Cardiac muscle cell (in vitro differentiated cells and primary cell): ENCODE data around the gene SNX12. TPM values are rescaled to one million over a fixed set of nuclear protein-coding genes. Genes with fewer than 3 reads are reported as not detected.
A peak's percentile ranks its signal among the peaks of the same experiment; 100 is the strongest.

Experiments used
- DNase-seq, 2 donors: peaks; one replicate each; pipeline versions ENCODE4 v3.0.0 to v3.0.0-alpha.2; 2010 to 2017; ENCODE audit warnings: low read depth in 1 of 2, low spot score in 1 of 2
- H3K27ac ChIP-seq: fragments of 200-600 bp; sonication (generic); 2 replicates; pipeline ENCODE4 v1.5.1; 2016
- H3K27me3 ChIP-seq: fragments of 200-600 bp; sonication (generic); 2 replicates; pipeline ENCODE4 v1.6.0; 2016; ENCODE audit warnings: control low read depth
- H3K36me3 ChIP-seq: fragments of 200-600 bp; sonication (generic); 2 replicates; pipeline ENCODE4 v1.5.1; 2016; ENCODE audit warnings: control low read depth
- H3K4me1 ChIP-seq: fragments of 200-600 bp; sonication (generic); 2 replicates; pipeline ENCODE4 v1.8.1; 2017; ENCODE audit warnings: low read depth, mild to moderate bottlenecking, mixed run types
- H3K4me3 ChIP-seq: fragments of 200-600 bp; sonication (generic); 2 replicates; pipeline ENCODE4 v1.5.1; 2016; ENCODE audit warnings: mild to moderate bottlenecking
- H3K9me3 ChIP-seq: fragments of 200-600 bp; sonication (generic); 2 replicates; pipeline ENCODE4 v1.5.1; 2017; ENCODE audit warnings: low read depth, mild to moderate bottlenecking, control low read depth
- polyA plus RNA-seq: library from polyadenylated mRNA; unstranded; fragments of >200 nt; fragmentation: Nextera tagmentation; extraction: Ambion mirVana; gene quantifications from 2 replicates; pipeline ENCODE4 v1.2.1, GENCODE V29; 2016
- total RNA-seq: library from RNA; depleted of rRNA; stranded (reverse); fragments of >200 nt; gene quantifications from 2 replicates; pipeline ENCODE4 v1.2.3, GENCODE V29; 2016
- TF ChIP-seq, protein P1 (sequence below): IDR thresholded peaks from 2 replicates; pipeline ENCODE4 v1.5.1; 2012; ENCODE audit warnings: low read depth, mild to moderate bottlenecking, low read length

SNX12 gene
- total and polyA plus RNA-seq, 2 experiments from 2014 or later, result 6.6 to 45.7 TPM

DNA sequence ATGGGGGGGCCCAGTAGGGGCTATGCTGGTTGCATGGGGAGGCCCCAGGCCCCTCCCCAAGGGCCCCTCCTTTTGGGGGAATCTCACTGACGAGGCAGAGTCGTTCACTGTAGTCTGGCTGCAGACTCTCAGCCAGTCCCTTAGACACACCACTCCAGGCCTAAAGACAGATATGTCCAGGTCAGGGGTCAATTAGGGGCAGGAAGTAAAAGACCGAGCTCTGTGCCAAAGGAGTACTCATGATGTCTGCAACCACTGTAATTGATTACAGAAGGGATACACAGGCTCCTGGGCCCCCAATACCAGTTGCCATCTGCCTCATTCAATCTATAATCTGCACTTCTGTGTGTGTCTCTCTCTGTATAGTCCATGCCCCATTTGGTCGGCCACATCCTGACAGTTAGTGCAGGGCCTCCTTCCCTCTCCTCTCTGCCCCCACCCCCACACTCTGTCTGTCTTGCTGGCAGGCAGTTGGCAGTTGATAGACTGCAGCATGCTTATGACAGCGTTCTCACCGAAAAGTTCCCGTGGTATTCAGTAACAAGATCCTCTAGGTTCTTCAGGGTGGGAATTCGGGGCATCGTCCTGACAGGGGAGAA, 39.7 kb upstream of the SNX12 start:
- DNase-seq, result peak; percentile 4 to 57
- no peaks in the 10 kb centered on the region for H3K9me3 ChIP-seq
- H3K27me3 ChIP-seq, result no peaks in the 10 kb centered on the region
- H3K36me3 ChIP-seq, result no peaks in the 10 kb centered on the region
- TF ChIP-seq, protein P1, sequence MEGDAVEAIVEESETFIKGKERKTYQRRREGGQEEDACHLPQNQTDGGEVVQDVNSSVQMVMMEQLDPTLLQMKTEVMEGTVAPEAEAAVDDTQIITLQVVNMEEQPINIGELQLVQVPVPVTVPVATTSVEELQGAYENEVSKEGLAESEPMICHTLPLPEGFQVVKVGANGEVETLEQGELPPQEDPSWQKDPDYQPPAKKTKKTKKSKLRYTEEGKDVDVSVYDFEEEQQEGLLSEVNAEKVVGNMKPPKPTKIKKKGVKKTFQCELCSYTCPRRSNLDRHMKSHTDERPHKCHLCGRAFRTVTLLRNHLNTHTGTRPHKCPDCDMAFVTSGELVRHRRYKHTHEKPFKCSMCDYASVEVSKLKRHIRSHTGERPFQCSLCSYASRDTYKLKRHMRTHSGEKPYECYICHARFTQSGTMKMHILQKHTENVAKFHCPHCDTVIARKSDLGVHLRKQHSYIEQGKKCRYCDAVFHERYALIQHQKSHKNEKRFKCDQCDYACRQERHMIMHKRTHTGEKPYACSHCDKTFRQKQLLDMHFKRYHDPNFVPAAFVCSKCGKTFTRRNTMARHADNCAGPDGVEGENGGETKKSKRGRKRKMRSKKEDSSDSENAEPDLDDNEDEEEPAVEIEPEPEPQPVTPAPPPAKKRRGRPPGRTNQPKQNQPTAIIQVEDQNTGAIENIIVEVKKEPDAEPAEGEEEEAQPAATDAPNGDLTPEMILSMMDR, result no peak
- peaks cover 29% of the 10 kb centered on the region for H3K4me1 ChIP-seq
- peak overlapping the region; percentile 88 for H3K27ac ChIP-seq
- H3K4me3 ChIP-seq, result no peak overlapping the region

DNA sequence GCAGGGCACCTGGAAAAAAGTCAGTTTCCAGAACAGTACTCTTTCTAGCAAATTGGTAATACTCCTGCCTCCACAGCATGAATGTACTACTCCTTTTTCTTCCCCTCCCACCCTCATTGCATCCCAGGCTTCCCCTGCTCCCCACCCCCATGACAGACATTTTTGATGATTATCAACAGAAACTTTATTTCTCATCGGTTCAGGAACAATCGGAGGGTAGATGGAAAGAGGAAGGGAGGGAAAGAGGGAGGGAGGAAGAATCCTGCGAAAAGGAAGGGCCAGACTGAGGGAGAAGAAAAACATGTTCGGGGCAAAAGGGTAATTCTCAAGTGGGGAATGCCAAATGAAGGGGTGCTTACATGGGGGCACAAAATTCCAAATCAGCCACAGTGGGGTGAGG, 39.1 kb upstream of the SNX12 start:
- Histone ChIP-seq H3K27me3 (no peaks in the 10 kb centered on the region), H3K36me3 (no peaks in the 10 kb centered on the region), H3K9me3 (no peaks in the 10 kb centered on the region), H3K4me3 (no peak overlapping the region), H3K27ac (peak overlapping the region; percentile 88), H3K4me1 (peaks cover 34% of the 10 kb centered on the region)
- DNase-seq, result no peak
- TF ChIP-seq, protein P1, result no peak

DNA sequence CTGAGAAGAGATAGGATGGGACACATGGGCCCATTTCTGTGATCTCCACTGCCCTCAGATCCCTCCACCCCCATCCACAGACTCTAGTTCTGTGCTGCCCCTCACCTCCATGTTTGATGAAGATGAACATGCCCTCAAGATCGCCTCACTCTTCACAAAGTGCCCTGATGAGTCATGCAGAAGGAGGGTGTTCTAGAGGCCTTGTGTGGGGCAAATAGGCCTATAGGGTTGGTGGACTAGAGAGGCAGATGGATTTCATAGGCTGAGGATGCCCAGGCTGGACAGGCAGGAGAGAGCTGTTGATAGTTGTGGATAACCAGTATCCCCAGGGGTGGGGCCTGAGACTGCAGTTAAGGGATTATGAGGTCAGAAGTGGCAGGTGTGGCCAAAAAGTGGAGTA, 38.3 kb upstream of the SNX12 start, which contains the start of gene CXorf65:
Gene CXorf65, minus strand, starts transcription at position 314 of the 400 bp plus-strand sequence. Its CDS starts 184 bp downstream, at position 130.
- Histone ChIP-seq H3K9me3 (no peaks in the 10 kb centered on the region), H3K27me3 (no peaks in the 10 kb centered on the region), H3K4me3 (no peak within 1 kb of the TSS), H3K36me3 (no peaks in the 10 kb centered on the region), H3K4me1 (peaks cover 34% of the 10 kb centered on the region), H3K27ac (peak within 1 kb of the TSS; percentile 88)
- TF ChIP-seq, protein P1, result no peak
- DNase-seq, result no peak

DNA sequence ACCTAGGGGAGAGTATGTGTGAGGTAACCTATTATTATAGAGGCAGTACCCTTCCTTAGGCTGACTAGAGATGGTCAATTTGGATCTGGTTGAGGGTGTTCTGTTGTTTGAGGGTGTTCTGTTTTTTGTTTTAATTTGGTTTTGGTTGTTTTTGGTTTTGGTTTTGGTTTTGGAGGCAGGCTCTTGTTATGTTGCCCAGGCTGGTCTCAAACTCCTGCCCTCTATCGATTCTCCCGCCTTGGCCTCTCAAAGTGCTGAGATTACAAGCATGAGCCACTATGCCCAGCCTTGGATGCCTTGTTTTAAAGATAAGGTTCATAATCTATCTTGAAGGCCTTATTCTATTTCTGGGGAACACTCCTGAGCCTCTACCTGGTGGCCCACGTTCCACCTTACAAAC, 37.5 kb upstream of the SNX12 start:
- DNase-seq, result no peak
- no peaks in the 10 kb centered on the region for H3K36me3 ChIP-seq
- H3K27ac ChIP-seq, result no peak overlapping the region
- peaks cover 34% of the 10 kb centered on the region for H3K4me1 ChIP-seq
- no peaks in the 10 kb centered on the region for H3K9me3 ChIP-seq
- no peaks in the 10 kb centered on the region for H3K27me3 ChIP-seq
- H3K4me3 ChIP-seq, result no peak overlapping the region
- TF ChIP-seq, protein P1, result no peak

DNA sequence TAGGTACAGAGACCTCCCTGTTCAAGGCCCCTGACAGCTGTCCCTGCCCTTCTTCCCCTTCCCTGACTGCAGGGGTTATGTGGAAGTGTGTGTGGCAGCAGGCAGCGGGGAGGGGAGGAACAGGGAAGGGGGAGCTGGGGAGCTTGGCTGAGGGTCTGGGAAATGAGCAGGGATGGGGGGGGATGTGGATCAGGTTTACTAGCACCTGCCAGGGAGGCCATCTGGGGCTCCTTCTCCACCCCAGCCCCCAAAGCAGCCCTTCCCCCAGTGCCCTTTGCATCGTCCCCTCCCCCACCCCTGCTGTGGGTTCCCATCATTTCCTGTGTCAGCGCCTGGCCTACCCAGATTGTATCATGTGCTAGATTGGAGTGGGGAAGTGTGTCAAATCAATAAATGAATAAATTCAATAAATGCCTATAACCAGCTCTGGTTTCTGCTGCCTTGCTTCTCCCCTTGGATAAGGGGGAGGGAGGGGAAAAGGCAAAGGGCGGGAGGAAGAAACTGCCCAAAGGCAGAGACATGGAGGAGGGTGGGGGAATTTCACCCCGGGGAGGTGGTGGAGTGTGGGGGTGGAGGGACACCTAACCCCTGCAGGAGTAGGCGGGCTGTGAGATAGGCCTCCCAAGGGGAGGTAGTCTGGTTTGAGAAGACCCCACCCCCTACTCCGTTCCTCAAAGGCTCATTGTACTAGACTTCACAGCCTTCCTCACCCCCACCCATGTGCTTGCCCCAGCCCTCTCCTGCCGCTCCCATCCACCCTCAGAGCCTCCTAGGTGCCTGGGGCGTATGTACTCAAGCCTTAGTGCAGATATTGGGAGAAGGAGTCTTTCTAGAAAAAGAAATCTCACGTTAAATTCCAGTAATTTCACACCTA, 35.2 kb upstream of the SNX12 start:
- Histone ChIP-seq H3K4me1 (peaks cover 36% of the 10 kb centered on the region), H3K9me3 (no peaks in the 10 kb centered on the region), H3K36me3 (no peaks in the 10 kb centered on the region), H3K27ac (peak overlapping the region; percentile 91), H3K4me3 (no peak overlapping the region), H3K27me3 (no peaks in the 10 kb centered on the region)
- TF ChIP-seq, protein P1, result no peak
- DNase-seq, result peak; percentile 9 to 42
